Duodenal mucosa (tissue), 2 donors: ENCODE data around the gene EIF6.

Source experiments
- H3K27ac ChIP-seq: one replicate; pipeline ENCODE4 v1.7.0; 2013; ENCODE audit warnings: low read depth, low read length
- H3K27me3 ChIP-seq, 2 donors: one replicate each; pipeline ENCODE4 v1.7.0; 2013; ENCODE audit warnings: low read length in 2 of 2, control low read depth in 1 of 2; ENCODE audit not compliant: insufficient read depth in 2 of 2, control insufficient read depth in 1 of 2
- H3K36me3 ChIP-seq, 2 donors: one replicate each; pipeline ENCODE4 v1.7.0; 2013; ENCODE audit warnings: low read length in 2 of 2, control low read depth in 1 of 2; ENCODE audit not compliant: insufficient read depth in 2 of 2, control insufficient read depth in 1 of 2
- H3K4me1 ChIP-seq, 2 donors: one replicate each; pipeline ENCODE4 v1.7.0; 2013; ENCODE audit warnings: low read length in 2 of 2, control low read depth in 1 of 2; ENCODE audit not compliant: insufficient read depth in 2 of 2, control insufficient read depth in 1 of 2
- H3K4me3 ChIP-seq, 2 donors: one replicate each; pipeline ENCODE4 v1.7.0; 2013; ENCODE audit warnings: low read length in 2 of 2, low read depth in 1 of 2
- H3K9ac ChIP-seq, 2 donors: one replicate each; pipeline ENCODE4 v1.7.0; 2013; ENCODE audit warnings: low read length in 2 of 2, low read depth in 1 of 2
- H3K9me3 ChIP-seq, 2 donors: one replicate each; pipeline ENCODE4 v1.7.0; 2013; ENCODE audit warnings: low read length in 2 of 2, control low read depth in 1 of 2; ENCODE audit not compliant: control insufficient read depth in 1 of 2

Gene EIF6

GRCh38 chr20:35240083-35240810 lies 44.3 kb downstream of the EIF6 start:
- Histone ChIP-seq H3K9me3 (no peaks in the 10 kb centered on the region), H3K36me3 (no peaks in the 10 kb centered on the region), H3K27ac (no peak overlapping the region), H3K9ac (no peak overlapping the region), H3K27me3 (no peaks in the 10 kb centered on the region), H3K4me1 (no peaks in the 10 kb centered on the region), H3K4me3 (no peak overlapping the region)

GRCh38 chr20:35238735-35239134 lies 45.8 kb downstream of the EIF6 start:
- H3K9ac ChIP-seq = no peak overlapping the region
- H3K4me3 ChIP-seq = no peak overlapping the region
- H3K27ac ChIP-seq = no peak overlapping the region
- H3K36me3 ChIP-seq = no peaks in the 10 kb centered on the region
- H3K4me1 ChIP-seq = no peaks in the 10 kb centered on the region
- H3K27me3 ChIP-seq = no peaks in the 10 kb centered on the region
- H3K9me3 ChIP-seq = no peaks in the 10 kb centered on the region

DNA sequence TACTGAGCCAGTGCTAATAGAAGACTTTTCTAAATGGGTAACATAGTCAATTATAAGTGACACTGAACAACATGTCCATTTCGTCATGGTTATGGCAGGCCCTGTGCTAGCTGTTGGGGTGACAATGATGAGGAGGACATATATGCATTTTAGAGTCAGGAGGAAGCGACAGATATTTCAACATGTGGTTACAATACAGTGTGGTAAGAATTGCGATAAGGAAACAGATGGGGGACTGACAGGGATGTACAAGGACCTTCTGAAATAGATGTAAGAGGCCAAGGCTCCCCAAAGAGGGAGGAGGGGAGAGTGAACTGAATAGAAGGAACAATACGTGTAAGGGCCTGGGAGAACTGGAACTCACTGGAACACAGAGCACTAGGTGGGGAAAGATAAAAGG lies 46.4 kb downstream of the EIF6 start:
- H3K9me3 ChIP-seq = no peaks in the 10 kb centered on the region
- no peak overlapping the region for H3K27ac ChIP-seq
- no peaks in the 10 kb centered on the region for H3K27me3 ChIP-seq
- no peaks in the 10 kb centered on the region for H3K4me1 ChIP-seq
- no peak overlapping the region for H3K9ac ChIP-seq
- no peak overlapping the region for H3K4me3 ChIP-seq
- H3K36me3 ChIP-seq = no peaks in the 10 kb centered on the region

DNA sequence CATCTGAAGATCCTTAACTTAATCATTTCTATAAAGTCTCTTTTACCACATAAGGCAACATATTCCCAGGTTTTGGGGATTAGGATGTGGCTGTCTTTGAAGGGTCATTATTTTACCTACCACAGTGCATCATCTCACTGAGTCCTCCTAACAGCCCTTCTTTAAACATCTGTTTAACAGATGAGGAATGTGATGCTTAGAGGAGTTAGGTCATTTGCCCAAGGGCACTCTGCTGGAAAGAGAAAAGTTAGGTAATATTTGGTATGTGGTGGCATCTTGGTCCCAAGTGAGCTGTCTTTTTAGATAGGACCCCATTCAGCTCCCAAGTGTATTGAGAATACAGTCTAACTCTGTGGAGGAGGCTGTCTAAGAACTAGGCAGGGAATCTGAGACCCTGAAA lies 47.1 kb downstream of the EIF6 start:
- Histone ChIP-seq H3K9ac (no peak overlapping the region), H3K36me3 (no peaks in the 10 kb centered on the region), H3K27me3 (no peaks in the 10 kb centered on the region), H3K4me3 (no peak overlapping the region), H3K27ac (no peak overlapping the region), H3K9me3 (no peaks in the 10 kb centered on the region), H3K4me1 (no peaks in the 10 kb centered on the region)

GRCh38 chr20:35235881-35236280 lies 48.7 kb downstream of the EIF6 start:
- Histone ChIP-seq H3K27ac (no peak overlapping the region), H3K27me3 (no peaks in the 10 kb centered on the region), H3K36me3 (no peaks in the 10 kb centered on the region), H3K4me3 (no peak overlapping the region), H3K4me1 (no peaks in the 10 kb centered on the region), H3K9me3 (no peaks in the 10 kb centered on the region), H3K9ac (no peak overlapping the region)

- no peaks in the 10 kb centered on the region for H3K4me1 ChIP-seq
- H3K27ac ChIP-seq = no peak overlapping the region
- H3K9ac ChIP-seq = no peak overlapping the region
- no peaks in the 10 kb centered on the region for H3K36me3 ChIP-seq
- H3K9me3 ChIP-seq = no peaks in the 10 kb centered on the region
- H3K27me3 ChIP-seq = peaks cover 0 to 5% of the 10 kb centered on the region in 2 donors
- H3K4me3 ChIP-seq = no peak overlapping the region
Measured at GRCh38 chr20:35232575-35232974, 52.0 kb downstream of the EIF6 start.
